Rectal smooth muscle tissue (tissue), 1 donor: Measurements from ENCODE around the gene TTC16.
"Not testable (repeated sequence)": the region's sequence is repeated elsewhere in the genome, so short reads cannot be mapped to it uniquely, and the experiment has no call there.

Source experiments
- H3K27ac ChIP-seq: one replicate; pipeline ENCODE4 v1.7.0; 2013; ENCODE audit warnings: low read depth, low read length, inconsistent platforms
- H3K27me3 ChIP-seq: one replicate; pipeline ENCODE4 v1.7.0; 2013; ENCODE audit warnings: low read length; ENCODE audit not compliant: control insufficient read depth, insufficient read depth
- H3K36me3 ChIP-seq: one replicate; pipeline ENCODE4 v1.7.0; 2013; ENCODE audit warnings: low read length; ENCODE audit not compliant: control insufficient read depth, insufficient read depth
- H3K4me1 ChIP-seq: one replicate; pipeline ENCODE4 v1.7.0; 2013; ENCODE audit warnings: low read length; ENCODE audit not compliant: control insufficient read depth, insufficient read depth
- H3K4me3 ChIP-seq: one replicate; pipeline ENCODE4 v1.7.0; 2013; ENCODE audit warnings: low read length
- H3K9ac ChIP-seq: one replicate; pipeline ENCODE4 v1.7.0; 2013; ENCODE audit warnings: low read length

The TTC16 gene

GRCh38 chr9:127778280-127779135 is 62.6 kb downstream of the TTC16 start, which contains the start of gene SH2D3C:
SH2D3C (minus strand) TSS chr9:127778666; CDS start chr9:127778627, 39 bp downstream.
- no peaks in the 10 kb centered on the region for H3K36me3 ChIP-seq
- H3K9ac ChIP-seq, result no peak within 1 kb of the TSS
- H3K4me3 ChIP-seq, result peak within 1 kb of the TSS; percentile 52
- H3K4me1 ChIP-seq, result no peaks in the 10 kb centered on the region
- H3K27me3 ChIP-seq, result no peaks in the 10 kb centered on the region
- H3K27ac ChIP-seq, result no peak within 1 kb of the TSS

GRCh38 chr9:127779136-127779981 is 63.5 kb downstream of the TTC16 start:
- Histone ChIP-seq H3K9ac (no peak overlapping the region), H3K27me3 (no peaks in the 10 kb centered on the region), H3K4me1 (no peaks in the 10 kb centered on the region), H3K4me3 (peak overlapping the region; percentile 8), H3K36me3 (no peaks in the 10 kb centered on the region), H3K27ac (no peak overlapping the region)

- Histone ChIP-seq H3K4me1 (no peaks in the 10 kb centered on the region), H3K4me3 (no peak overlapping the region), H3K27me3 (no peaks in the 10 kb centered on the region), H3K27ac (no peak overlapping the region), H3K9ac (no peak overlapping the region), H3K36me3 (no peaks in the 10 kb centered on the region)
Observed at GRCh38 chr9:127780126-127780885, 64.4 kb downstream of the TTC16 start.

- H3K27me3 ChIP-seq, H3K9ac ChIP-seq, H3K27ac ChIP-seq, H3K4me1 ChIP-seq, H3K4me3 ChIP-seq, H3K36me3 ChIP-seq: not testable (repeated sequence)
Observed at GRCh38 chr9:127780909-127781308, 65.0 kb downstream of the TTC16 start.
